GM18498 (cell line): Measurements from ENCODE around the gene HIBADH.
"Not testable (repeated sequence)": the region's sequence is repeated elsewhere in the genome, so short reads cannot be mapped to it uniquely, and the experiment has no call there.

Experiments
- ATAC-seq: cut with Tn5 transposase; IDR thresholded peaks from one replicate; pipeline ENCODE4 v1.9.1; 2021; ENCODE audit warnings: mild to moderate bottlenecking, moderate library complexity; ENCODE audit not compliant: unreplicated experiment

HIBADH gene

DNA sequence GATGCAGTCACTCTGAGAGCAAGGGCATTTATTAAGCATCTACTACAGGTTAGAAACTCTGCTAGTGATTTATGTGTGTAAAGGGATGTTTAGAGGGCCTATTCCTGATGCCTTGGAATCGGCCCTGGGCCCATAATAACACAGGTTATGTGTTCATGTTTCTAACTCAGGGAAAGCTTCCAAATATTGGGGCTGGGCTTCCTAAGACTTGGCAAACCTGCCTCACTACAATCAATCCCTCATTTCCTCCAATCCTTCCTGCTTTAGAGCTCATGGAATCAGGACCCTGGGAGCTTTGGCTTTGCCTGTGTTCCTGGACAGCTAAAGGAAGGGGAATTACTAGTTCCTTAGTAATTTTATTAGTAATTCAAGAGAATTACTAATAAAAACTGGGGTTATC lies 148.8 kb downstream of the HIBADH start:
- ATAC-seq: no peak

DNA sequence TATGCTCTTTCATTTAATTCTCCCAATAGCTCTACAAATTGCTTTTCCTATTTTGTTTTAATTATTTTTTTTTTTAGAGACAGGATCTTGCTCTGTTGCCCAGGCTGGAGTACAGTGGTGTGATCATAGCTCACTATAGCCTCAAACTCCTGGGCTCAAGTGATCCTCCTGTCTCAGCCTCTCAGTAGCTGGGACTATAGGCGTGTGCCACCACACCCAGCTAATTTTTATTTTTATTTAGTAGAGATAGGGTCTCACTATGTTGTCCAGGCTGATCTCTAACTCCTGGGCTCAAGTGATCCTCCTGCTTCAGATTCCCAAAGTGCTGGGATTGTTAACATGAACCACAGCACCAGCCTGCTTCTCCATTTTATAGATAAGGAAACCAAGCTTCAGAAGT lies 151.3 kb downstream of the HIBADH start:
- not testable (repeated sequence) for ATAC-seq

DNA sequence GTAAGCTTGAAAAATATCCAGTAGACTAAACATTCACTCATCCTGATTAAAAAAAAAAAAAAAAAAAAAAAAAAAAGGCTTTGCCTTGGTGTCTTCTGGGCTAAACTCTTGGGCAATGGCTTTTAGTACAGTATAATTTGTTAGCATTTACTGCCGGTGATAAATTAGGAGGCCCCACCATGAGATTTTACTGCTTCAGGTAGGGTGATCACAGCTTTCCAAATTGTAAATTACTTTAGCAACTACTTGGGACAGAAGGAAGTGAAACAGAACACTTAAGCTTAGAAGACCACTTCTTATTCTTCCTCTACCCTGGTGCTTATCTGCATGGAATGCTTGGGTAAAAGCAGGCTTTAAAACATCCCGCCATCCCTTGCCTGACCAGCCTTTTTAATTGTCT lies 152.1 kb downstream of the HIBADH start:
- no peak for ATAC-seq

DNA sequence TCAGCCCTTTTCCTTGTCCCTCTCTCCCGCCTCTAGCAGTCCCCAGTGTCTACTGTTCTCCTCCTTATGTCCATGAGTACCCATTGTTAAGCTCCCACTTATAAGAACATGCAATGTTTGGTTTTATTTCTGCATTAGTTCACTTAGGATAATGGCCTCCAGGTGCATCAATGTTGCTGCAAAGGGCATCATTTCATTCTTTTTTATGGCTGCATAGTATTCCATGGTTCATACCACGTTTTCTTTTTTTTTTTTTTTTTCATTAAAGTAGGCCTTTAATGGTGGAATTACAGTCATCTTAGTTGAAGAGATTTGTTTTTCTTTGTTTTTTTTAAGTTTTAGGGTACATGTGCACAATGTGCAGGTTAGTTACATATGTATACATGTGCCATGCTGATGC lies 160.8 kb downstream of the HIBADH start:
- not testable (repeated sequence) for ATAC-seq

DNA sequence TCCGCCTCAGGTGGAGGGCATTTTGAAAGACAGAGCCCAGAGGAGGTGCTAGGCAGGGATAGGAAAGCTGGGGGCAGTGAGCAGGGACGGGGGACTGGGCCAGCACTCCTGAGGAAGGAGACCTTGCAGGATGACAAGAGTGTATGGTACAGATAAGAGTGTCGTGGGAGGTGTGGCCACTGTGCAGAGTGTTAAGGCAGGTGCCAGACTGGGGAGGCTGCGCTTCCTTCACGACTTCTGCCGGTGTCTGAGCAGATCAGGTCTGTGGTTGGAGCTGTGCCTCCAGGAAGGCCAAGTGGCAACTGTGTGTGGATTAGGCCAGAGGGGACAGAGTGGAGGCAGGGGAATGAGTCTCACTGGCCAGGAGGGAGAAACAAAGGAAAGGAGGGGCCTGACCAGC lies 161.7 kb downstream of the HIBADH start:
- no peak for ATAC-seq

DNA sequence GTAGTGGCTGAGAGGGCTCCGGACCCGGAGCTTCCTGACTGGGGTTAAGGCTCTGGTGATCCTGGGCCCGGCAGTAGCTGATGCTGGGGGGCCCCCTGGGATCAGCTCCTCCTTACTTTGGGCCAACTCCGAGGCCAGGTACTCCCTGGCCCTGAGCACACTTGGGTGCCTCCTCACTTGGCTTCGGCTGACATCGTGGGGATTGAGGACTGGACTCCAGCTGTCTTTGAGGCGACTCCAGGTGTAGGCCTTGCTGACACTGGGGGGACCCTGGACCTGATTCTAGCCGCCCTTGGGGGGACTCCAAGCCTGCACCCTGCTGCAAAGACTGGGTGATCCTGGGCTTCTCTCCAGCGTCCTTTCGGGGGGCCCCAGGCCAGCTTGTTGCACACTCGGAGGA lies 170.5 kb downstream of the HIBADH start:
- no peak for ATAC-seq

DNA sequence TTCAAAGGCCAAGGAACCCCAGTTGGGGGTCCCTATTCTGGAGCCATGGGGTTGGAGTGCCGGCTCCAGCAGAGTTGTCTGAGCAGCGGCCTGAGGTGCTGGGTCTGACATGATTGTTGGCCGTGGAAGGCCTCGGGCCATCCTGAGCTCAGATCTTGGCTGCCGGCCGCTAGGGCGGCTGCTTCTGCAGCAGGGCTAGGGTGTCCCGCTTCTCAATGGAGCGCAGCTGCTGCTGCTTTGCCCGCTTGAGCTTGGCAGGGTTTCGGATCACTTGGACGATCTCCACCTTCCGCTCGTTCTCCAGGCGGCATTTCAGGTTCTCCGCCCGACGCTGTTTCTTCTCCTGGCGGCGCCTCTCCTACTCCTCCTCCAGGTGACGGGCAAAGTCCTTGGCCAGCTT lies 171.1 kb downstream of the HIBADH start:
- no peak for ATAC-seq

DNA sequence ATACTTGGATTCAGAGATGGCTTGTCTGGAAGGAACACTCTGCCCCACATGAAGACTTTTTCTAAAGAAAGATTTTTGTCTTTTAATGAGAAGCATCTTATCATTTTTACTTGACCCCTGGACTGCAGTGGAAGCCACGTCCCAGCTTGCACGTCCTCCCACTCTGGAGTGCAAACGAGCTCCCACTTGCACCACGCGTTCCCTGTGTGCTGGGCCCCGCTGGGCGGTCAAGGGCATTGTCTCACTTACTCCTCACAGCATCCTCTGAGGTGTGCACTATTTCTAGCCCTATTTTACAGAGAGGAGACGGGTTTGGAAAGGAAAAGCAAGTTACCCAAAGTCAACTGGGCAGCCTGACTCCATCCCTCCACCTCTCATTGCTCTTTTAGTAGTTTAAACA lies 175.2 kb downstream of the HIBADH start:
- ATAC-seq: no peak

DNA sequence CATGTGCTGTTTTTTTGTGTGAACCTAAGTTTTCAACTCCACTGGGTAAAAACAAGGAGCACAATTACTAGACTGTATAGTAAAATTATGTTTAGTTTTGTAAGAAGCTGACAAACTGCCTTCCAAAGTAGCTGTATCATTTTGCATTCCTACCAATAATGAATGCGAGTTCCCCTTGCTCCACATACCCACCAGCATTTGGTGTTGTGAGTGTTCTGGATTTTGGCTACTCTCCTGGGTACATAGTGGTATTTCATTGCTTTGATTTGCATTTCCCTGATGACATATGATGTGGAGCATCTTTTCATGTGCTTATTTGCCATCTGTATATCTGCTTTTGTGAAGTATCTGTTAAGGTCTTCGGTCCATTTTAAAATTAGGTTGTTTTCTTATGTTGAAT lies 178.2 kb downstream of the HIBADH start:
- no peak for ATAC-seq

DNA sequence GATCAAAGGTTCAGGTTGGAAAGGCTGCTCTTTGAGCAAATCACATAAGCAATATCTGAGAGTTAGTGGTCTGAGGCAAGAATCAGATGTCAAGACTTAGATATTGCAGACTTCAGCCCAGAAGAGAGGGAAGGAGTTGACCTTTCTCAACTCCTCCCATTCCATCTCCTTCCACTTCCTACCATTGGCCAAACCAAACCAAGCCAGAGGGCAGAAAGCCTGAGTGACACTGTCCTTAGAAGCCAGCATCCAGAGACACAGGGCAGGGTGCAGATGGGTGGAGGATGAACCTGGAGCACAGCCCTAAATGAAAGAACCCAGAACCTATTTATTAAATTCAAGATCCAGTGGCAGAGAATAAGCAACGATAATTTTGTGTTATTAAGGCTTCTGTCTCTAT lies 180.5 kb downstream of the HIBADH start:
- ATAC-seq: no peak

DNA sequence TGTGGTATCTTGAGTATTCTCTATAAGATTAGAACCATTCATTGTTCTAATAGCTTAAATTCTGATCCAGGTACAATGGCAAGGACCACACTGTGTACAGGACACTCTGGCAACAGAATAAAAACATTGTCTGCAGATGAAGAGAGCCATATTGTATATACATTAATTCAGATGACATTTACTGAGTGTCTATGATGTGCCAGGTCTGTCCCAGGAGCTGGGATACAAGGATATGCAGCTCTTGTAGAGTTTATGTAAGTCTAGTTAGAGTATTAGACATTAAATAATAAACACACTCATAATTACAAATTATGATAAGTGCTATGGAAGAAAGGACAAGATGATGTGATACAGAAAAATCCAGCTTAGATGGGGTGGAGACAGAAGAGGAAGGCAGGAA lies 184.1 kb downstream of the HIBADH start:
- no peak for ATAC-seq

DNA sequence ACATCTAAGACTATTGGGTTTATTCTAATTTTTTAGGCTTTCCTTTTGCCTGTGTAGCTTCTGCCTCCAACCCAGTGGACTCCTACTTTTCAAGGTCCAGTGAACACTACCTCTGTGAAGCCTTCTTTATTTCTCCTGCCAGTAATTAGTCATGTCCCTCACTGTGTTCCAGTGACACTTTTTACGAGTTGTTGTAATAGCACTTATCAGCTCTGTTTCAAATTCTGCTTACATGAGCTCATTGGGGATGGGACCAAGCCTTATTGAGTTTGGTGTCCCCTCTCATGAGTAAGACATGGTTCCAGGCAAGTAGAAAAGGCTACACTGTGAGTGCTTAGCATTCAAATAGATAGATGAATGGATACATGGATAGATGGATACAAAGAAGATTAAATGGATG lies 184.6 kb downstream of the HIBADH start:
- ATAC-seq: no peak

DNA sequence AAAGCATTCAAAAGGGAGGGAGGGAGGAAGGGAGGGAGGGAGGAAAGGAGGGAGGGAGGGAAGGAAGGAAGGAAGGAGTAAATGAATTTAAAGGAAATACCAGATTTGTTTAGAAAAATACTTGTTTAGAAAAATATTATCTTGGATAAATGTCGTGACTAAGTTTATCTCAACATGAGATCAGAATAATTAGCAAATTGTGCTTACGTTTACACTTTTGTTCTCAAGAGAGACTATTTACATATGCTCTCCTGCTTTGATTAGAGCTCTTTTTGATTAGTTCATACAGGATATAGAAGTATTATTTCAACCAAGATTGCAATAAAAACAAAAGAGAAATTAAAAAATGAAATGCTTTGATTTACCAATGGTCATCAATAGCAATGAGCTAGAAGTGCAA lies 186.2 kb downstream of the HIBADH start:
- no peak for ATAC-seq
